ENCODE measurements around the gene OSBPL3. TPM values are rescaled to one million over a fixed set of nuclear protein-coding genes. Genes with fewer than 3 reads are reported as not detected.

The OSBPL3 gene
- total and polyA plus RNA-seq, 2 donors from 2014 or later, result 8.6 to 40.5 TPM

- H3K4me3 ChIP-seq (ENCODE audit: low read length in 3 of 3), result no peak overlapping the region
- H3K9me3 ChIP-seq (ENCODE audit: control insufficient read depth in 2 of 3, insufficient read depth in 1 of 3, low read length in 3 of 3), result no peaks in the 10 kb centered on the region
- intact Hi-C loops (cut with DNase I), result no loop called here
- no peaks in the 10 kb centered on the region for H3K27me3 ChIP-seq (ENCODE audit: control insufficient read depth, insufficient read depth, low read length)
- H3K4me1 ChIP-seq (ENCODE audit: control insufficient read depth in 2 of 3, insufficient read depth in 2 of 3, low read depth in 1 of 3, low read length in 3 of 3), result peaks cover 0 to 2% (median 0%) of the 10 kb centered on the region in 3 donors
- no peak for FAIRE-seq
- no peak for DNase-seq
- peaks cover 0 to 6% (median 0%) of the 10 kb centered on the region in 3 donors for H3K36me3 ChIP-seq (ENCODE audit: control insufficient read depth in 2 of 3, insufficient read depth in 3 of 3, low read length in 3 of 3)
- H3K27ac ChIP-seq (ENCODE audit: low read depth in 2 of 2, low read length in 2 of 2), result no peak overlapping the region
- no peak overlapping the region for H3K9ac ChIP-seq (ENCODE audit: low read length in 3 of 3)
- no peak for TF ChIP-seq CTCF (IDR thresholded peaks at IDR 0.05; ENCODE audit: borderline replicate concordance, extremely low read depth, insufficient read depth)
Observed at GRCh38 chr7:24825931-24826661, 153.9 kb downstream of the OSBPL3 start.

- H3K27me3 ChIP-seq (ENCODE audit: control insufficient read depth, insufficient read depth, low read length), result no peaks in the 10 kb centered on the region
- no peak for TF ChIP-seq CTCF (IDR thresholded peaks at IDR 0.05; ENCODE audit: borderline replicate concordance, extremely low read depth, insufficient read depth)
- H3K27ac ChIP-seq (ENCODE audit: low read depth in 2 of 2, low read length in 2 of 2), result no peak overlapping the region
Observed at GRCh38 chr7:24825381-24825794, 154.6 kb downstream of the OSBPL3 start.

DNA sequence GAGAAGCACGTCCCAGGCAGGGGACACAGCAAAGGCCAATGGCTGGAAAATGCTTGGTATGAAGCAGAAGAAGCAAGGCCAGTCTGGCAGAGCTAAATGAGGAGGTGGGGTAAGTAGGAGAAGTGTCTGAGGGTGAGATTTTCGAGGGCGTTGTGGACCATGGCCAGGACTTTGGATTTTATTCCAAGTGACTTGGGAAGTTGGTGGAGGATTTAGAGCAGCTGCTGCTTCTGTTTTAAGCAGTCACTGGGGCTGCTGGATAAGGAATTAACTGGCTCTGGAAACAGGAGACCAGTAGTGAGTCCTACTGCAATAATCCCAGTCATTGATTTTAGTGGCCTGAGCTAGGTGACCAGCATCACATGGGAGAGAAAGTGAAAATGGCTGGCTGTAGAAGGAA lies 155.1 kb downstream of the OSBPL3 start:
- intact Hi-C loops (cut with DNase I), result loop anchor here (5.0 kb wide), 1 partner anchor 247 kb away; no protein-coding TSS in a partner anchor
- Histone ChIP-seq H3K4me3 (ENCODE audit: low read length in 3 of 3) (no peak overlapping the region), H3K27me3 (ENCODE audit: control insufficient read depth, insufficient read depth, low read length) (no peaks in the 10 kb centered on the region), H3K27ac (ENCODE audit: low read depth in 2 of 2, low read length in 2 of 2) (no peak overlapping the region), H3K9ac (ENCODE audit: low read length in 3 of 3) (no peak overlapping the region), H3K9me3 (ENCODE audit: control insufficient read depth in 2 of 3, insufficient read depth in 1 of 3, low read length in 3 of 3) (no peaks in the 10 kb centered on the region), H3K36me3 (ENCODE audit: control insufficient read depth in 2 of 3, insufficient read depth in 3 of 3, low read length in 3 of 3) (peaks cover 0 to 1% (median 0%) of the 10 kb centered on the region in 3 donors), H3K4me1 (ENCODE audit: control insufficient read depth in 2 of 3, insufficient read depth in 2 of 3, low read depth in 1 of 3, low read length in 3 of 3) (peaks cover 0 to 2% (median 0%) of the 10 kb centered on the region in 3 donors)
- FAIRE-seq (no peak), DNase-seq (no peak)
- TF ChIP-seq CTCF (IDR thresholded peaks at IDR 0.05; ENCODE audit: borderline replicate concordance, extremely low read depth, insufficient read depth), result no peak

More at GRCh38 chr7:24825381-24825794, 154.6 kb downstream of the OSBPL3 start:
- DNase-seq, result no peak
- intact Hi-C loops (cut with DNase I), result no loop called here
- Histone ChIP-seq H3K9me3 (ENCODE audit: control insufficient read depth in 2 of 3, insufficient read depth in 1 of 3, low read length in 3 of 3) (no peaks in the 10 kb centered on the region), H3K36me3 (ENCODE audit: control insufficient read depth in 2 of 3, insufficient read depth in 3 of 3, low read length in 3 of 3) (peaks cover 0 to 6% (median 0%) of the 10 kb centered on the region in 3 donors), H3K4me1 (ENCODE audit: control insufficient read depth in 2 of 3, insufficient read depth in 2 of 3, low read depth in 1 of 3, low read length in 3 of 3) (peaks cover 0 to 2% (median 0%) of the 10 kb centered on the region in 3 donors), H3K4me3 (ENCODE audit: low read length in 3 of 3) (no peak overlapping the region), H3K9ac (ENCODE audit: low read length in 3 of 3) (no peak overlapping the region)
- no peak for FAIRE-seq

Measured in kidney (tissue), 14 donors.